Measurements from ENCODE around the gene GPR39.

The GPR39 gene

DNA sequence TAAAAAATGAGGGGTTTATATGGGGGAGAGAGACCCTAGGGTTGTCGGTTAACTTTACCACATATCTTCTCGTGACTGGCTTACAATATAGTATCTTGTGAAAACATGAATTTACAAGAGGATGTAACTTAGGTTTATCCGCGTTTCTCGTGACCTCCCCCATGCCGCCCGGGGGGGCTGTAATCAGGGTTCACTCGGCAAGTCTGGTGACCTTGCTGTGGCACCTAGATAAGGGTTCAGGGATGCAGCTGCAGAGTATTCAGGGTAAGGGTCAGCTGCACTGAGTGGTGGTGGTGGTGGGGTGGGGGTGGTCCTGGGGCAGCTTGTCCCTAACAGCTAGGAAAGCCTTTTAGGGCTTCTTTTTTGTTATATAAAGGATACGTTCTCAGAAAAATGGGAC is 141.1 kb downstream of the GPR39 start:
- TF ChIP-seq, protein P1, sequence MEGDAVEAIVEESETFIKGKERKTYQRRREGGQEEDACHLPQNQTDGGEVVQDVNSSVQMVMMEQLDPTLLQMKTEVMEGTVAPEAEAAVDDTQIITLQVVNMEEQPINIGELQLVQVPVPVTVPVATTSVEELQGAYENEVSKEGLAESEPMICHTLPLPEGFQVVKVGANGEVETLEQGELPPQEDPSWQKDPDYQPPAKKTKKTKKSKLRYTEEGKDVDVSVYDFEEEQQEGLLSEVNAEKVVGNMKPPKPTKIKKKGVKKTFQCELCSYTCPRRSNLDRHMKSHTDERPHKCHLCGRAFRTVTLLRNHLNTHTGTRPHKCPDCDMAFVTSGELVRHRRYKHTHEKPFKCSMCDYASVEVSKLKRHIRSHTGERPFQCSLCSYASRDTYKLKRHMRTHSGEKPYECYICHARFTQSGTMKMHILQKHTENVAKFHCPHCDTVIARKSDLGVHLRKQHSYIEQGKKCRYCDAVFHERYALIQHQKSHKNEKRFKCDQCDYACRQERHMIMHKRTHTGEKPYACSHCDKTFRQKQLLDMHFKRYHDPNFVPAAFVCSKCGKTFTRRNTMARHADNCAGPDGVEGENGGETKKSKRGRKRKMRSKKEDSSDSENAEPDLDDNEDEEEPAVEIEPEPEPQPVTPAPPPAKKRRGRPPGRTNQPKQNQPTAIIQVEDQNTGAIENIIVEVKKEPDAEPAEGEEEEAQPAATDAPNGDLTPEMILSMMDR (IDR thresholded peaks at IDR 0.05; ENCODE audit: low read depth, low read length, missing control alignments): no peak
- H3K4me3 ChIP-seq (ENCODE audit: low read depth, low read length): no peak overlapping the region
- DNase-seq (ENCODE audit: low read depth): no peak
- in situ Hi-C loops (cut with HindIII; ENCODE audit: low sequenced_read_pairs): loop anchor here (5.0 kb wide), 1 partner anchor 35 kb away; no protein-coding TSS in a partner anchor

DNA sequence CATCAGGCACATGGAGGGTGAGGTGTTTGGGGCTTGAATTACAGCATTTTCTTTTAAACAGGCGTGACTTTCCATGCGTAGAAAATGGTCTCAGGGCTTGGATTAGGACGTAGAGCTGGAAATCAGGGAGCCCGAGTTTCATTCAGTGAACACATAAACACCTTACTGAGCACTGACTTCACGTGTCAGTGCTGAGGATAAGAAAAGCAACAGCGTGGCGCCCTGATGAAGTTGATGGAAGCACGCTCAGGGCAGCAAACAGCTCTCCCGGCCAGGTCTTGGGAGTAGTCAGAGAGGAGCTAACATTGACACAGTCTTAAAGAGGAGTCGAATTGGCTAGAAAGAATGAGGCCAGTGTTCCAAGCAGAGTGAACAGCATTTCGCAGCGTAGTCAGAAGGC is 142.7 kb downstream of the GPR39 start:
- no peak for DNase-seq (ENCODE audit: low read depth)
- TF ChIP-seq, protein P1 (IDR thresholded peaks at IDR 0.05; ENCODE audit: low read depth, low read length, missing control alignments): no peak
- in situ Hi-C loops (cut with HindIII; ENCODE audit: low sequenced_read_pairs): loop anchor here (5.0 kb wide), 1 partner anchor 33 kb away; no protein-coding TSS in a partner anchor
- H3K4me3 ChIP-seq (ENCODE audit: low read depth, low read length): no peak overlapping the region

DNA sequence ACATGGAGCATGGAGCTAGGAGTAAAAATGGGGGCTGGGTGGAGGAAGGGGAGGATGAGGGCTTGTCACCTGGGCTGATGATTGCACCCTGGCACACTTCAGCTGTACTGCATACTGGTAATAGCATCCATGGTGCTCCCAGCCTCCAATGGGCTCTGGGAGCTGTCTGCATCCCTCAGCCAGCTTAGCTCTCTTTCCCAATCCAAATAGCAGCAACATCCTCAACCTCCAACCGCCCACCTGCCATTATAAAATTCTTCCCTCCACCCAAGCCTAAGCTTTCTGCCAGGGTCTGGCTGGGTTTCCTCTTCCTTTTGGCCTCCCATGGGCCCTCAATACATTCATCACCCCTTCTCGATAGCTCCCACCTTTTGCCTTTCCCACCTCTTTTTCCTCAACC is 143.3 kb downstream of the GPR39 start:
- no peak for DNase-seq (ENCODE audit: low read depth)
- in situ Hi-C loops (cut with HindIII; ENCODE audit: low sequenced_read_pairs): loop anchor here (5.0 kb wide), 1 partner anchor 32 kb away; no protein-coding TSS in a partner anchor
- no peak overlapping the region for H3K4me3 ChIP-seq (ENCODE audit: low read depth, low read length)
- TF ChIP-seq, protein P1 (IDR thresholded peaks at IDR 0.05; ENCODE audit: low read depth, low read length, missing control alignments): no peak

DNA sequence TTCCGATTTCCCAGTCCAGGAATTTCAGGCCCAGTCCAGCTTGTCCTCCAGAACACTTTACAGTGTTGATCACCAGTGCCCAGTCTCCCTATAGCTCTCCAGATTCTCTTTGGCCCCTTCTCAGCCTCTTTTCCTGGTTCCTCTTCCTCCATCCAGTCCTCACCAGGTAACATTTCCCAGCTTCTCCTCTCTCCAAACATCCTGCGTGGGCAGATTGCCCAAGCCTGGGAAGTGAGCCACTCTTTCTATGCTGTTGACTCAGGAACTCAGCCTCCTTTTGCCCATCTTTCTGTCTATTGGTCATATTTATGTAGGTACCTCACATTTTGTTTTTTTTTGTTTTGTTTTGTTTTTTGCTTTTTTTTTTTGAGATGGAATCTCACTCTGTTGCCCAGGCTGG is 144.0 kb downstream of the GPR39 start:
- no peak overlapping the region for H3K4me3 ChIP-seq (ENCODE audit: low read depth, low read length)
- no peak for DNase-seq (ENCODE audit: low read depth)
- TF ChIP-seq, protein P1 (IDR thresholded peaks at IDR 0.05; ENCODE audit: low read depth, low read length, missing control alignments): no peak
- in situ Hi-C loops (cut with HindIII; ENCODE audit: low sequenced_read_pairs): no loop called here

GRCh38 chr2:132562245-132562644 is 145.6 kb downstream of the GPR39 start:
- DNase-seq (ENCODE audit: low read depth): no peak
- in situ Hi-C loops (cut with HindIII; ENCODE audit: low sequenced_read_pairs): no loop called here
- TF ChIP-seq, protein P1 (IDR thresholded peaks at IDR 0.05; ENCODE audit: low read depth, low read length, missing control alignments): no peak
- no peak overlapping the region for H3K4me3 ChIP-seq (ENCODE audit: low read depth, low read length)

DNA sequence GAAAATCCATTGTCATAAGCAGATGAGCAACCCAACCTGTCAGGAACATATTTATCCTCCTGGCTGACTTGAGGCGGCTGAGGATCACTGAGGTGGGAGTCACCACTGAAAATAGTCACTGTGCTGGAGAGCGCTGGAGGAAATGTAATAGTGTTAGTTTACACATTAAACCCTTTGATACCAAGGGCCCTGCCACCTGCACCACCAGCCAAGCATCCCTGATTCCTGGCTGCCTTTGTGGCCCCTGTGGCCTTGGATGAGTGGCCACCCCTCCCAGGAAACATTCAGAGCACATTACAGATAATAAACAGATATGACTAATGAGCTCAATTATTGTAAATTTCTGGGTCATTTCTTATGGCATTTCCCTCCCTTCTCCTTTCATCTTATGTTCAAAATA is 147.5 kb downstream of the GPR39 start:
- H3K4me3 ChIP-seq (ENCODE audit: low read depth, low read length): no peak overlapping the region
- in situ Hi-C loops (cut with HindIII; ENCODE audit: low sequenced_read_pairs): no loop called here
- TF ChIP-seq, protein P1 (IDR thresholded peaks at IDR 0.05; ENCODE audit: low read depth, low read length, missing control alignments): no peak
- DNase-seq (ENCODE audit: low read depth): no peak

- TF ChIP-seq, protein P1 (IDR thresholded peaks at IDR 0.05; ENCODE audit: low read depth, low read length, missing control alignments): no peak
- in situ Hi-C loops (cut with HindIII; ENCODE audit: low sequenced_read_pairs): no loop called here
Measured at GRCh38 chr2:132566379-132566778, 149.8 kb downstream of the GPR39 start.

More at GRCh38 chr2:132566379-132566778, 149.8 kb downstream of the GPR39 start:
- no peak for DNase-seq (ENCODE audit: low read depth)
- no peak overlapping the region for H3K4me3 ChIP-seq (ENCODE audit: low read depth, low read length)

Data from astrocyte of the cerebellum (primary cell).